Keratinocyte (primary cell): Measurements from ENCODE around the gene RAP1GAP. TPM values are rescaled to one million over a fixed set of nuclear protein-coding genes. Genes with fewer than 3 reads are reported as not detected.

ENCODE experiments used
- DNase-seq: peaks from one replicate; pipeline ENCODE4 v3.0.0-alpha.2; 2011; ENCODE audit warnings: low read depth, missing footprints, low spot score
- FAIRE-seq: peaks from 2 replicates; lab custom pipeline; 2011; peaks lifted over from hg19 to GRCh38; lab: Jason Lieb, UNC
- H2AFZ ChIP-seq: 2 replicates; pipeline ENCODE4 v1.6.0; 2012; ENCODE audit warnings: low read length, control low read depth, inconsistent platforms; ENCODE audit not compliant: control insufficient read depth
- H3K27ac ChIP-seq: 2 replicates; pipeline ENCODE4 v1.5.1; 2011; ENCODE audit warnings: low read length; ENCODE audit not compliant: control insufficient read depth, insufficient read depth
- H3K27me3 ChIP-seq: 3 replicates; pipeline ENCODE4 v1.6.0; 2011; ENCODE audit warnings: low read length; ENCODE audit not compliant: control insufficient read depth, insufficient read depth; ENCODE audit errors: extremely low read depth
- H3K36me3 ChIP-seq, 2 experiments: 2 replicates in 1 of 2; 3 replicates in 1 of 2; pipeline ENCODE4 v1.5.1; 2011; ENCODE audit warnings: low read length in 2 of 2, mild to moderate bottlenecking in 1 of 2; ENCODE audit not compliant: control insufficient read depth in 2 of 2, insufficient read depth in 2 of 2; ENCODE audit errors: extremely low read depth in 1 of 2
- H3K4me1 ChIP-seq: 3 replicates; pipeline ENCODE4 v1.5.1; 2011; ENCODE audit warnings: low read length; ENCODE audit not compliant: control insufficient read depth, insufficient read depth; ENCODE audit errors: extremely low read depth
- H3K4me2 ChIP-seq: 3 replicates; pipeline ENCODE4 v1.6.0; 2011; ENCODE audit warnings: low read depth, low read length; ENCODE audit not compliant: control insufficient read depth, insufficient read depth; ENCODE audit errors: extremely low read depth
- H3K4me3 ChIP-seq, 3 experiments: fragments of 200-600 bp in 1 of 3; sonication (generic) in 1 of 3; 2 replicates in 2 of 3; 3 replicates in 1 of 3; pipeline ENCODE4 v1.5.1; 2011 to 2016; ENCODE audit warnings: low read length in 3 of 3, mild to moderate bottlenecking in 3 of 3, control low read depth in 2 of 3, inconsistent platforms in 1 of 3, low read depth in 1 of 3, mixed read lengths in 1 of 3, mixed run types in 1 of 3, moderate library complexity in 1 of 3; ENCODE audit not compliant: control insufficient read depth in 2 of 3, insufficient read depth in 2 of 3; ENCODE audit errors: extremely low read depth in 1 of 3
- H3K79me2 ChIP-seq: 2 replicates; pipeline ENCODE4 v1.6.0; 2012; ENCODE audit warnings: low read length; ENCODE audit not compliant: control insufficient read depth, insufficient read depth
- H3K9ac ChIP-seq: 3 replicates; pipeline ENCODE4 v1.6.0; 2011; ENCODE audit warnings: low read length; ENCODE audit not compliant: control insufficient read depth, insufficient read depth; ENCODE audit errors: extremely low read depth
- H3K9me1 ChIP-seq: 3 replicates; pipeline ENCODE4 v1.6.0; 2011; ENCODE audit warnings: low read length; ENCODE audit not compliant: control insufficient read depth, insufficient read depth; ENCODE audit errors: extremely low read depth
- H3K9me3 ChIP-seq: 2 replicates; pipeline ENCODE4 v1.5.1; 2012; ENCODE audit warnings: low read depth, low read length; ENCODE audit not compliant: control insufficient read depth
- H4K20me1 ChIP-seq: 3 replicates; pipeline ENCODE4 v1.6.0; 2011; ENCODE audit warnings: low read length; ENCODE audit not compliant: control insufficient read depth, insufficient read depth; ENCODE audit errors: extremely low read depth
- CTCF ChIP-seq, 3 experiments: IDR thresholded peaks in 1 of 3; conservative IDR thresholded peaks in 1 of 3; optimal IDR thresholded peaks in 1 of 3; 2 replicates in 2 of 3; 3 replicates in 1 of 3; pipeline versions ENCODE3 to v1.5.1; 2011; ENCODE audit warnings: low read length in 3 of 3, mild to moderate bottlenecking in 3 of 3, moderate library complexity in 2 of 3, control low read depth in 1 of 3, inconsistent platforms in 1 of 3; ENCODE audit not compliant: insufficient read depth in 2 of 3; ENCODE audit errors: extremely low read depth in 1 of 3
- EZH2 ChIP-seq: IDR thresholded peaks from one replicate; pipeline ENCODE4 v1.6.1; 2012; ENCODE audit warnings: inconsistent platforms, mild to moderate bottlenecking, low read length, moderate library complexity
- dilution Hi-C: fragments of 300-500 bp; cut with MboI; formaldehyde crosslinking; loops from one replicate; pipeline ENCODE4 v1.7.0; 2020; ENCODE audit warnings: low sequenced_read_pairs; ENCODE audit not compliant: extremely low pct_ligation_motif_present
- polyA plus RNA-seq, 5 experiments: library from polyadenylated mRNA; depleted of rRNA in 3 of 5; stranded (reverse) in 3 of 5; stranded (forward) in 1 of 5; unstranded in 1 of 5; fragments of >200 nt; gene quantifications; 1 replicate in 1 of 5; 2 replicates in 3 of 5; 3 replicates in 1 of 5; pipeline versions ENCODE4 v1.2.1 to v1.2.3, GENCODE V29; 2011 to 2012; ENCODE audit warnings: missing spikeins in 2 of 5, low read depth in 1 of 5, low replicate concordance in 1 of 5

The RAP1GAP gene
- polyA plus RNA-seq, 1 donor (not counting 4 experiments of a cell fraction or from before 2014, with no cell fraction given): 1.1 TPM

DNA sequence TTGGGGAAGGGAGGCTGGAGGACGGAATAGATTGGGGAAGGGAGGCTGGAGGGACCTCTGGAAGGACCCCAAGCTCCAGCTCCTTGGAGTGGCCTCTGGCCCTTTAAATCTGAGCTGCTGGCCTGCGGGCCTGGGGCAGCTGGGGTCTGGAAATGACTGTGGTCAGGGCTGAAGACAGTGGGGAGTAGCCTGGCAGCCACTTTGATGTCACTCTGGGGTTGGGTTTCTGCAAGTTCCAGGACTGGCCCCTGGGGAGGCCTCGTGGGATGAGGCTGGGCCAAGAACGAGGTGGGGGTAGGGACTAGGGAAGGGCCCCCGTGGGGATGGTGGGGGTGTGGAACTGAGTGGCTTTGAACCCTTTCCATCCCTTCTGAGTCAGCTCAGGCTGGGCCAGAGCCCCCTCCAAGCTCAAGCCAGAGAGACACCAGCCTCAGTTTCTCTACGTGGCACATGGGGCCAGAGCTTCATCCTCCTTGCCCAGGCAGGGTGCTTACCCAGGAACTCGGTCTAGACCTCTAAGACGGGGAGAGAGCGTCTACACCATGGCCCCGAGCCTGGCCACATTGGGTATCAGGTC lies 100.3 kb downstream of the RAP1GAP start:
- Histone ChIP-seq H3K4me3 (no peak overlapping the region), H3K27ac (no peak overlapping the region), H3K79me2 (no peaks in the 10 kb centered on the region), H3K36me3 (no peaks in the 10 kb centered on the region), H3K9me1 (no peaks in the 10 kb centered on the region), H3K4me2 (no peak overlapping the region), H4K20me1 (no peaks in the 10 kb centered on the region), H3K9me3 (no peaks in the 10 kb centered on the region), H2AFZ (no peak overlapping the region), H3K9ac (no peak overlapping the region), H3K27me3 (peaks cover 9% of the 10 kb centered on the region), H3K4me1 (no peaks in the 10 kb centered on the region)
- TF ChIP-seq CTCF (optimal IDR thresholded peaks at IDR 0.05 in 1 of 3, IDR thresholded peaks at IDR 0.05 in 1 of 3, conservative IDR thresholded peaks at IDR 0.05 in 1 of 3; ENCODE audit: extremely low read depth in 1 of 3, insufficient read depth in 2 of 3, low read length in 3 of 3): no peak
- TF ChIP-seq EZH2: no peak
- no peak for FAIRE-seq
- dilution Hi-C loops: no loop called here
- DNase-seq: no peak

DNA sequence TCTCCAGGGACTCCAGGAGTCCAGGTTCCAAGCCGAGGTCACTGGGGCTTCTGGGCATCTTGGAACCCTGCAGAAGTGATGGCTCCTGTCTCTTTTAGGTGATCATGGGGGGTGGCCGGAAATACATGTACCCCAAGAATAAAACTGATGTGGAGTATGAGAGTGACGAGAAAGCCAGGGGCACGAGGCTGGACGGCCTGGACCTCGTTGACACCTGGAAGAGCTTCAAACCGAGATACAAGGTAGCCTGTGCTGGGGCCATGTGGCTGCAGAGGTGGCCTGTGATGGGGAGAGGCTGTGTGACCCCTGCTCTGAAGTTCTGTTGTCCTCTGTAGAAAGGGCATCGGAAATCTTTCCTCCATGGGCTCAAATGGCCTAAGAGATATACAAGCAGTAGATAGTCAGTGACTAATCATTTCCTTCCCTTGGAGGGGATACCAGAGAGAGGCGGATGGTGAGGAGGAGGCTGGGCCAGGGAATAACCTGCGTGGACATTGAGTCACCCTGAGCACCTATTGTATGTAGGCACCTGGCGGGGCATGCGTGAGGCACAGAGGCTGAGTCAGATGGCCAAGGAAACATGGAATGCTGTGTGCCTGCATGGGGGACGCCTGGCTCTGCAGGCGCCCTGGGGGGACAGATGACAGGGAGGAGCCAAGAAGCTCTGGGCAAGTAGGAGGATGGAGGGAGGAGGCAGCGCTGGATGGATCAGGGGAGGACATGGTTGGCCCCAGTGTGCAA lies 101.0 kb downstream of the RAP1GAP start:
- Histone ChIP-seq H3K9ac (no peak overlapping the region), H3K27ac (no peak overlapping the region)
- no peak for TF ChIP-seq CTCF (optimal IDR thresholded peaks at IDR 0.05 in 1 of 3, IDR thresholded peaks at IDR 0.05 in 1 of 3, conservative IDR thresholded peaks at IDR 0.05 in 1 of 3; ENCODE audit: extremely low read depth in 1 of 3, insufficient read depth in 2 of 3, low read length in 3 of 3)
- TF ChIP-seq EZH2: no peak

More for the DNA sequence above, 101.0 kb downstream of the RAP1GAP start:
- Histone ChIP-seq H2AFZ (no peak overlapping the region), H3K4me3 (no peak overlapping the region), H3K9me1 (no peaks in the 10 kb centered on the region), H3K27me3 (peaks cover 9% of the 10 kb centered on the region), H3K4me1 (no peaks in the 10 kb centered on the region), H3K9me3 (no peaks in the 10 kb centered on the region), H3K79me2 (no peaks in the 10 kb centered on the region), H4K20me1 (no peaks in the 10 kb centered on the region), H3K4me2 (no peak overlapping the region), H3K36me3 (no peaks in the 10 kb centered on the region)
- no peak for FAIRE-seq
- dilution Hi-C loops: no loop called here
- DNase-seq: no peak
